T-helper 9 cell (primary cell): ENCODE measurements around the gene PDCL2.
"Not testable (repeated sequence)": the region's sequence is repeated elsewhere in the genome, so short reads cannot be mapped to it uniquely, and the experiment has no call there.

Experiments used
- DNase-seq: peaks from one replicate; pipeline ENCODE4 v3.0.0-alpha.2; 2020

The PDCL2 gene

DNA sequence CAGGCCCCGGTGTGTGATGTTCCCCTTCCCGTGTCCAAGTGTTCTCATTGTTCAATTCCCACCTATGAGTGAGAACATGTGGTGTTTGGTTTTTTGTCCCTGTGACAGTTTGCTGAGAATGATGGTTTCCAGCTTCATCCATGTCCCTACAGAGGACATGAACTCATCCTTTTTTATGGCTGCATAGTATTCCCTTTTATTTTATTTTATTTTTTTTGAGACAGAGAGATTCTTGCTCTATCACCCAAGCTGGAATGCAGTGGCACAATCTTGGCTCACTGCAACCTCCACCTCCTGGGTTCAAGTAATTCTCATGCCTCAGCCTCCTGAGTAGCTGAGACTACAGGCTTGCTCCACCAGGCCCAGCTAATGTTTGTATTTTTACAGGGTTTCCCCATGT lies 9.3 kb downstream of the PDCL2 start:
- not testable (repeated sequence) for DNase-seq

DNA sequence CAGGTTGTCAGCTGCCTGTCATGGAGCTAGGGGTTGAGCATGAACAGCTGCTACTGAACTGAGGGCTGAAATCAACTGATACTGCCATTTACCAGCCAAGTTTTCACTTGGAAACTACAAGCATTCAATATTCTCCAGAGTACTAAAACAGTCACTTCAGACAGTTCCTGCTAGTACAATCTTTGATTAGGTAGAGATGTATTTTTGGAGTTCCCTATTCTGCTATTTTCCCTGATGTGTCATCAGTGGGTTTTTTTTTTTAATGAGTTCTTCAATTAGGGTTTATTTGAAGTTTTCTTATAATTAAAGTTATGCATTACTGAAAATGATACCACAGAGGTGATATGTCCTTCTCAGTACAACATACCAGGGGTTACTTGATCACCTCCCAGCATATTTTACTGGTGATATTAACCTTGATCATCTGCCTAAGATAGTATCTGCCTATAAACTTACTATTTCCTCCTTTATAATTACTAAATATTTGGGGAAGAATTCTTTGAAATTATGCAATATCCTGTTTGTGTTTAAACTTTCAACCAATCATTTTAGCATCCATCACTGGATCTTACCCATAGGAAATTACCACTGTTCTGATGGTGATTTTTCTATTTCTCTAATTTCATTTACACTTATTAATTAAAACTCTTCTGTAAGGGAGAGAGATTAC lies 13.6 kb downstream of the PDCL2 start:
- DNase-seq: no peak

DNA sequence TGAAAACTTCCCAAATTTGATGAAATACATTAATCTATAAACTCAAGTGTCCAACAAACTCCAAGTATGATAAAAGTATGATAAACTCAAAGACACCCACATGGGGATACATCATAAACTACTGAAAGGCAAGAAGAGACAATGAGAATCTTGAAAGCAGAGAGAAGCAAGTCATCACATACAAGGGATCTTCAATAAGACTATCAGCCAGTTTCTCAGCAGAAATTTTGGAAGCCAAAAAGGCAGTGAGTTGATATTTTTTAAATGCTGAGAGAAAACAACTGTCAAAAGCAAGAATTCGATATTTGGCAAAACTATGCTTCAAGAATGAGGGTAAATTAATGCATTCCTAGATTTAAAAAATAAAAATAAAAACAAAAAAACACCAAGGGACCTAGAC lies 16.5 kb downstream of the PDCL2 start:
- DNase-seq: no peak

DNA sequence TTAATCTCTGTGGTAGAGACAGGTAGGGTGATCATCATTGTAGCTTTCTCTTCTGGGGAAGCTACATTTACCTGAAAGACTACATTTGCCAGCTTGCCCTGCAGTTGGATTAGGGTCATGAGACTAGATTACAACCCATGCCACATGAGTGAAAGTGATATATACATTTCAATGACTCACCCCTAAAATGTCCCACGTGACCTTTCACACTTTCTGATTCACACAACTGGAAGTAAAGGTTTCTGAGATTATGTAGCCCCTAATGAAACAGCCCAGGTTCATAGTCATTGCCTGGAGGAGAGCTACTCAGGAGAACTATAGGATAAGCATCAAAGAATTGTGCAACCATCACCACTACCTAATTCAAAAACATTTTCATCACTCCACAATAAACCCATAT lies 17.8 kb downstream of the PDCL2 start:
- no peak for DNase-seq

DNA sequence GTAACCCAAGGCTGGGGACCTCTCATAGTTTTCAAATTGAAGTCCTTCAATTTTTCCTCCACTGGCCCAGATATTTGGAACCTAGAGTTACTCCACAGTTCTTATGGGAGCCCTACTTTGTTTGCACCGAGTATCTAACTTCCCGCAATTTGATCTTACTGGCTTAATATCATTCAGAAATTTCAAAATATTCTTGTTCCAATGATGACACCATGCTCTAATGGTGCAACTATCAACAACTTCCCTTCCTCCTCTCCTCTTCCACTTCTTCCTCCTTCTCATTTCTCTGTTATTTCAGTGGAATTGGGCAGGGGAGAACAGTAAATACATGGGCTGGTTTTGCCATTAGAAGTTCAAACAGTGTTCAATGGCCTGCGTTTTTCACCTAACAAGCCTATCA lies 20.2 kb downstream of the PDCL2 start:
- no peak for DNase-seq

DNA sequence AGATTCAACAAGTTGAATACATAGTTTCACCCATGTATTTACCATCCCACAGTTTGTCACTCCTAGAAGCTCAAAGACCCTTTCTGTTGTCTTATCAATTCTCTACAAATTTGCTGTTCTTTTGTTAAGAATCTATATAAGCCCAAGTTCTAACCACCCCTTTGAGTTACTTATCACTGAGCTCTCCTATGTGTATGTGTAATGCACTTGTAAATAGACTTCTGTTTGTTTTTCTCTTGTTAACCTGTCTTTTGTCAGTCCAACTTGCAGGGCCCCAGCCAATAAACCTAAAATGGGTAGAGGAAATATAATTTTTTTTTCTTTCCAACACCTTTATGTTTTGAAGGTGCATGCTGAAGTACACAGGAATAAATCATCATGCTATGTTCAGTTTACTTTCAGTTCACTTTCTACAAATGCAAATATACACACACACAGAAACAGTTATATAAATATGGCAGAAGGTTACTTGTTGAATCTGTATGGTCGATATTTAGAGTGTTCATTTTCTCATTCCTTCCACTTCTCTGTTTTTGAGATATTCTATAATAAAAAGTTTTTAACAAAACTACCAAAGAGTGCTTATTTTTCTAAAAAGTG lies 23.0 kb downstream of the PDCL2 start:
- DNase-seq: no peak

DNA sequence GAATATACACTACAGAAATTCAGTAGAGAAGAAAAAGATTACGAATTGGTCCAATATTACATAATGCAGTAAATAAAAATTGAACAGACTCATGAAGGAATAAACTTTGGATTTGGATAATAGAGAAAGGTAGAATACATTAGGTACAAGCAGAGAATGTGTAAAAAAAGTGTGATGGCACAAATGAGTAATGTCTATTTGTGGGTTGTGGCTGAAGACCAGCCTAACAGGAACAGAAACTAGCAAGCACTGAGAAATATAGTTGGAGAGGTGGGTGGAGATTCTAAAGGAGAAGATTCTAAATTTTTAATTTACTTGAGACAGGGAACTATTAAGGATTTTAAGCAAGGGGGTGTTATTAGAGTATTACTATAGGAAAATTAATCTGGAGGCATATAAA lies 30.2 kb downstream of the PDCL2 start:
- DNase-seq: no peak

DNA sequence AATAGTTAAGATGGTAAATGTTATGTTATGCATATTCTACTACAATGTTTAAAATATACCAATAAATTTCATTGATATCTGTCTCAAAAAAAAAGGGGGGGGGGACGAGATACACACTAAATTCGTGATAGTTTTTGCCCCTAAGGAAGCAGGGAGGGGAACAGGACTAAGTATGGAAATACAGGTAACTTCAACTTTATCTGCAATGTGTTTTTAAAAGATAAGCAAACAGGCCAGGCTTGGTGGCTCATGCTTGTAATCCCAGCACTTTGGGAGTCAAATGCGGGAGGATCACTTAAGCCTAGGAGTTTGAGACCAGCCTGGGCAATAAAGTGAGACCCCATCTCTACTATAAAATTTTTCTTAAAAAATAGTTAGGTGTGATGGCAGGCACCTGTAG lies 31.9 kb downstream of the PDCL2 start:
- no peak for DNase-seq

DNA sequence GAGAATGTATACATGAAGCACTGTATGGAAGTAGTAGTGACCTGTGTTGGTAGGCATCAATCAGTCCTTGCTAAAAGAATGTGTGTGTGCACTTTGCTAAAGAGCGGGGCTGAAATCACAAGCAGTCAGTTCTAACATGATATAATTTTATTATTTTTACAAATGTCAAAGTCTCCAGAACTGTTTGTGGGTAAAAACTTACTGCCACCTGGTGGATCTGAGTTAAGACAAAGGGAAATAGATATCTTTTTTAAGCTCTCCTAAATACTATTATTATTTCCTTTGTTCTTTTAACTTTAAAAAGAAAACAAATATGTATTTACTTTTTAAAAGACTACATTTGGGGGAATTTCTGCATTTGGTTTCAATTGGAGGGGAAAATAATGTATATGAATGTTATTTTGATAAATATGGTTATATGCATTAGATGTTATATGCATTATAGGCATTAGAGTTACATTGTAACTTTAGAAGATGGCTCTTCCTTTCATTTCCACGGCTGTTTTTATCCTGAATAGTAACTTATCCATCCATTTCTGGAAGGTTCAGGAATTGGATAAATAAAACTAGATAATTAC lies 37.5 kb downstream of the PDCL2 start:
- DNase-seq: no peak

DNA sequence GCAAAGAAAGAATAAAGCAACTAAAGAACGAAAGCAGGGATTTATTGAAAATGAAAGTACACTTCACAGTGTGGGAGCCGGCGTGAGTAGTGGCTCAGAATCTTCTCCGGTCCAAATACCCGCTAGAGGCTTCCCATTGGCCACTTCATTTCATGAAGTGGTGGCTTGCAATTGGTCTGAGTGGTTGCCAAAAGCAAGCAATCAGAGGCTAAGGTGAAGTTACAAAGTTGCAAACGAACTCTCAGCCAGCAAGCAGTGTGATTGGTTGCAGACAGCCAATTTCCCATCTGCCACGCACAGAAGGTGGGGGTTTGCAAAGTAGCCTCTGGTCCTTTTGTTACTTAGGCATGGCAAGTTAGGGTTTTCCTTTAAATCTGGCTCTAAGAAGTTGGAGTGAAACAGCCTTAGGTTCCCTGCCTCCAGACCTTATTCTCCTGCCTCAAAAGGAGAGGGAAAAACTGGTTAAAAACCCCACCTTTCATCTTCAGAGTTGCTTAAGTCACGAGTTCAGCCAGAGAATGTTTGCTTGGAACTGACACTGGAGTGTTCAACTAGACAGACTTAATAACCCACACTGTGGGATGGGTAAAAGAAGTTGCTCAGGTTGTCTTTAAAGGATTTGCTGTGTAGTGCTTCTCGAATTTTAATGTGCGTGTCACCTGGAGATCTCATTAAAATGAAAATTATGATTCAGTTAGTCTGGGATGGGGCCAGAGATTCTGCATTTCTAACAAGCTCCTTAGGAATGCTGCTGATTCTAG lies 38.4 kb downstream of the PDCL2 start:
- DNase-seq: no peak

DNA sequence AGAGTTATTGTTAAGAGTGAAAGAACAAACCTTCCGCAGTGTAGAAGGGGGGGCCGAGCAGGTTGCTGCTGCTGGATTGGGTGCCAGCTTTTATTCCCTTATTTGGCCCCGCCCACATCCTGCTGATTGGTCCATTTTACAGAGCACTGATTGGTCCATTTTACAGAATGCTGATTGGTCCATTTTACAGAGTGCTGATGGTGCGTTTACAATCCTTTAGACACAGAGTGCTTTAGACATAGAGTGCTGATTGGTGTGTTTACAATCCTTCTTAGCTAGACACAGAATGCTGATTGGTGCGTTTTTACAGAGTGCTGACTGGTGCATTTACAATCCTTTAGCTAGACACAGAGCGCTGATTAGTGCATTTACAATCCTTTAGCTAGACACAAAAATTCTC lies 40.1 kb downstream of the PDCL2 start:
- DNase-seq: not testable (repeated sequence)

DNA sequence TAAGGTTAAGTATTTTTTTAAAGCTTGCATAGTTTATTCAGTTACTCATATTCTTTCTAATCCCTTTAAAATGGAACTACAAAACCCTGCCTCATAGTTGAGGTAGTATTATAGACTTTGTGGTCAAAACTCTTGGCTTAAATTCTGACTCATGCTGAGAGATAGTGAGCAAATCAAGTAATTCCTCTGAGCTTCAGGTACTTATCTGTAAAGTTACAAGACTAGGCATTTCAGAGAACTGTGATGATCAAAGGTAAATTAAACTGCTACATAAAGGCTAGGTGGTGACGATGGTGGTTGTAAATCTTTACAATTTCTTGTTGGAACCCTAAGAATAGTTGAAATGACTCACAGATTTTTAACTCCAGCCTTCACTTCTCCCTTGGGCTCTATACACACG lies 42.2 kb downstream of the PDCL2 start:
- DNase-seq: no peak

DNA sequence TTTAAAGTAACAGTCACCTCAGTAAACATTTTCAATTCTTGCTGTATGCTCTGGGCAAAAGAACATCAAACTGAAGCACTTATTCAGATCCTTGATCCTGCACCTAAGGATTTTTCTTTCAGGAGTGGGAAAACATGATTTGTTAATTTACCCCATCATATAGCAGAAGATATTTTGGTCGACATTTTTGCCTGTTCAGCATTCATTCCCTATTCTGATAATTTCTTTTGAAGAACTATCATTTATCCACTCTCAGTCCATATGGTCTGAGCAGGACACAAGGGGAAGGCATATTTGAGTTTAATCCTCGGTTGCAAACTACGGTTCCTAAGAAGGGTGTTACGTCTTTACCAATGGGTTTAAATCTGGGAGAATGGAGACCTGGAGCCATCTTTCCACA lies 44.1 kb downstream of the PDCL2 start:
- no peak for DNase-seq

DNA sequence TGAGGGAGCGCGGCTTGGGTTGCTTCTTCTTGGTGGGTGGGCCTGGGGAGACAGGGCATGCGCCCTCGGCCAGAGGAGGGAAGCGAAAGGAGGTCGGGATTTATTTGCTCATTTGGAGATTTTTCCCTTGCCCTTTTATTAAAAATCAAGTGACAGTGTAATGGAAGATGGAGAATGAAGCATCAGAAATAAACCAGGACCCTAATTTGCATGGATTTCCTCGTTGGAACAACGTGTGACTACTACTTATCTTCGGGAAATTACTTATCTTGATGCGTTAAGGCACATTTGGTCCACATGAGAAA lies 44.6 kb downstream of the PDCL2 start:
- DNase-seq: no peak

DNA sequence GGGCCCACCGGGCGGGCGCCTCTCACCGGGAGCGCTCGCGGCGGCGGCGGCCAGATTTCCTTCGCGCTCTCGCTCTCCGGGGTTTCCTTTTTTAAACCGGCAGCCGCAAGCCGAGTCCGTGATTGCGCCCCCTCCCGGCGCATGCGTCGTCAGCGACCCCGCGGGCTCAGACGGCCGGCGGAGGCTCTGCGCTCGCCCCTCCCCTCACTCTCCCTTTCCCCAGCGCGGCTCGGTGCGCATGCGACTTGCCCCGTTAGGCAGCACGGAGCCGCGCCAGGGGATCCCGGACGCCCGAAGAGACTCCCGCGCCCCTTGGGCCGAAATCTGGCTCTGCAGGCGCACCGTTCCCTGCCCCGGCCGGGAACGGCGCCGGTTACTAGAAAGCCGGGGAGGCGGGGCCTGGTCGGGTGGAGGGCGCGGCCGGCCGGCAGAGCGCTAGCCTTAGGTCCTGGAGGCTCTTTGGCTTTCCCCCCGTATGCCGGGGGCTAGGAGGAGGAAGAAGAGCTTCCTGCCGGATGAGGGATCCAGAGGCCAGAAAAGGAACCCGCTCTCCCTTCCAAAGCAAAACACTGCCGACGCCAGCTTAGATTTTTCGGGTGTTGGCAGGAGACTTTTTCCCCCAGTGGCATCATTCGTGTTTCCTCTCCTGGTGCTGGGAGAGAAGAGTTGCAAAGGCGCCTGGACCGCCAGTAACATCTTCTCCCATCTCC lies 45.1 kb downstream of the PDCL2 start, which contains the start of gene CLOCK:
TSS of gene CLOCK (minus strand) at position 154 of the 710 bp plus-strand sequence. CDS start 64,124 bp downstream, outside the sequence.
- DNase-seq: peak; percentile 79

DNA sequence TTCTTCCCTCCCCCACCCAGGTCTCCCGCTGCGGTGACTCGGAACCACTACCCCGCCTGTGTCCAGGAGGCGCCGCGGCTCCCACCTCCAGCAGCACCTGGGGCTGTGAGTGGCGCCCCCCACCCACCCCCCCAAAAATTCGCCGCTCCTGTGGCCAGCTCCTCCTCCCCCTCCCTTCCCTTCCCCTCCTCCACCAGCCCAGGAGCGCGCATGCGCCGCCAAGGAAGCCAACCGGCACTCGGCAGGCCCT lies 45.6 kb downstream of the PDCL2 start:
- no peak for DNase-seq

DNA sequence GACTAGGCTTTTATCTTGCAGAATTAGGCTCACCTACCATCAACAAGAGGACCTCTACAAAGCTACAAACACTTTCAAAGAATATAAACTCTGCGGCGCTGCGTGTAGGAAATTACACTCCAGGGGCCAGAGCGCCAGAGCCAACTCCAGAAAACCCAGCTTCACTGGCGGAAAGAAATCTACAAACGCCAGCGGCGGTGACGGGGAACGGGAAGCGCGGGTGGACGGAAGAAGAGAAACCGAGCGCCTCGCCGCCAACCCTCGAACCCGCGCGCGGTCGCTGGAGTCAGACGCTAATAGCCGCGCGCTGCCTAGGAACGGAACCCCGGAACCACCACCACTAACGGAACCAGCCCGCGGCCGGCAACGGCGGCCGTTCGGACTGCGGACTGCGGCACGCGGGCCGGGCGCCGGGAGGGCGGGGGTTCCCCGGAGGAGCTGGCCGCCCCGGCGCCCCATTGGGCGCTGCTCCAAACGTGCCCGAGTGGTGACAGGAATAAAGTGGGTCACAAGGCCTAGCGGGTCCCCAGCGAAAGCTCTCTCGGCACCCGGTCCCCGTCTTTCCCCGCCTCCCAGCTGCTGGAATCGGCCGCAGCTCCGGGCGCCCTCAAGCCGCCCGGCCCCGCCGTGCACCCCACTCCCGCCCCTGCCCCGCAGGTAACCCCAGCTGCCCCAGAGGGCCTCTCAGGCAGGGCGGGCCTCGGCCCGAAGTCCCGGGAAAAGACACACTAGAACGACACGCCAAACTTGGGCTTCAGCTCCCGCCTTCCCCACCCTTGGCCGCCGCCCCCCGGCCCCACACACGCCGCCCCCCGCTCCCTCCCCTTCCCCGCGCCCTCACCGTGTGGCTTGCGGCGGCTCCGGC lies 46.2 kb downstream of the PDCL2 start:
- DNase-seq: peak; percentile 58

DNA sequence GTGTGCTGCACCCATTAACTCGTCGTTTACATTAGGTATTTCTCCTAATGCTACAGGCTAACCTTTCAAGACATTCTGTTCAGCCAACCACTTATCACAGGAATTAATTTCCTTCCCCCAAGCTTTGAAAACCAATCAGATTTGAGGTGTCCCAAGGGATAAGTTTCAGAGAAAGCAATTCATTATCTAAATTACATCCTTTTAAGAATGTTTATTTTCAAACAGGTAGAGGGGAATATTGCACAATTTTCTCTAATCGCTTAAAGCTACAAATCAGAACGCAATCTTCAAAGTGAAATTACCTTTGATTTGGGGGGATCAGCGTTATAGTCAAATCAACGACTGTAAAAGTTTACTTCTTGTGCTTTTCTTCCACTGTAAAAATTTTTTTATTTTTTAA lies 46.9 kb downstream of the PDCL2 start:
- no peak for DNase-seq

DNA sequence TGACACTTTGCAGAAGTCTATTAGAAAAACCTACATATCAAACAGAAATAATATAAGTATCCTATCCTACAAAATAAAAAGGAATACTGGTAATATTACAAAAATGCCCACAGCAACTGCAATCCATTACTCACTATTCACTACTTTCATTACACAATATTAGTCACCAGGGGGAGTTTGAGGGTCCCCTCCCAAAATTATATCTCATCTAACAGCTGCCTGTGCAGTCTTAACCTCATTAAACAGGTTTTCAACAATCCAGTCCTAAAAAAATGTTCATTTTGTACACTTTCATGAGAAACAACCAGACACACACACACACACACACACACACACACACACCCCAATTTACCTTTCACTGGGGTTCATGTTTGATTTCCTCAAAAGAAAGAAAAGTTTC lies 48.2 kb downstream of the PDCL2 start:
- DNase-seq: no peak

DNA sequence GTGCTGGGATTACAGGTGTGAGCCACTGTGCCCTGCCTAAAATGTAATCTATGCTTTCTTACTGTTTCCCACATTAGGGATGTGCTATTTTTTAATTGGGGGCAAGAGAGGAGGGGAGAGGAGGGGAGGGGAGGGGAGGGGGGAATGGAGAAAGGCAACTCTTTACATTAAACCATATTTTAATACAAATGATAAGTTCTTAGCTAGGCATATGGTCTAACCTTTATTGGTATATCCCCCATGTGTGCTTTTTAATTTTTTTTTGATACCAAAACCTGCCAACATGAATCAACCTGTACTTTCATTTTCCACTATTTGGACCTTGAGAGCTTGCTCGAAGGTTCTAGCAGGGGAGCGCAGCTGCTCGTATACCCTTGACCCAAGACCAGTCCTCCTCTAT lies 51.8 kb downstream of the PDCL2 start:
- DNase-seq: no peak

DNA sequence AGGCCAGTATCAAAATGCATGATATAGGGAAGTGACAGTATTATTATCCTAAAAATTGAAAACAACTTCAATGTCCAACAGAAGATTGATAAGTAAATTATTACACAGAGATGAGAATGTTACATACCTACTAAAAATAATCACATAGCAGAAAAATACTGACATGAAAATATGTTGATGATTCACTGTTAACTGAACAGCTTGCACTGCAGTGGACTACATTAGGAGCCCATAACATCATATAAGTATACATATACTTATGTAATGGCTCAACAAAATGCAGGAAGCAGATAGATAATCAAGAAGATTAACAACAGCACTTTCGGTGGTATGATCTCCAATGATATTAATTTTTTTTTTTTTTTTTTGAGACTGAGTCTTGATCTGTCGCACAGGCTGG lies 52.4 kb downstream of the PDCL2 start:
- DNase-seq: no peak

DNA sequence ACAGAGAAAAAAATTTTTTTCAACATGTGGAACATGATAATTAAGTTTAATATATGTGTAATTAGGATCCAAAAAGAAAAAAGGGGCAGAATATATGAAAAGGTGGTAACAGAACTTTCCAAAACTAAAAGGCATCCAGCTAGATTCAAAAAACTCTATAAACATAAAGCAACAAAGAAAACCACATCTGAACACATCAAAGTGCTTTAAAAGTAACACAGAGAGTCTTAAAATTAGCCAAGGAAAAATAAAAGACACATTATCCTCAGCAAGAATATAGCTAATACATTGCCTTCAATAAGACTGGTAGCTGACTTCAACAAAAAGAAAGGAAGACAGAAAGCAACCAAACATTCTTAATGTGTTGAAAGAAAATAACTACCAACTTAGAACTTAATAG lies 53.5 kb downstream of the PDCL2 start:
- no peak for DNase-seq

DNA sequence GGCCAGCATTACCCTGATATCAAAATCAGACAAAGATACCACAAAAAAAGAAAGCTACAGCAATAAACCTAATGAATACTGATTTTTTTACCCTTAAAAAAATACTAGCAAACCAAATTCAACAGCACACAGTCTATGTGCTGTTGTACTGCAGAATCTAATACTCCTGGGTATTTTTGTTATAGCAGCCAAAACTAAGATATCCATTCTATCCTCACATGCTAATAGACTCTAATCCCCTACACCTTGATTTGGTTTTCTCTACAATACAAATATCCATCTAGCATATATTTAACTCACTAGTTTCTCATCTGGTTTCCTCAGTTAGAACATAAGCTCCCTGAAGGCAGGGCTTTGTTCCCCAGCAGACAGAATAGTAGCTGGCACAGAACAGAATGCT lies 57.7 kb downstream of the PDCL2 start:
- no peak for DNase-seq
